Fibroblast of pulmonary artery (primary cell): ENCODE data around the gene JADE3.

Source experiments
- DNase-seq: peaks from one replicate; pipeline ENCODE4 v3.0.0-alpha.2; 2010; ENCODE audit warnings: low read depth
- H3K4me3 ChIP-seq: replicated peaks from 2 replicates; pipeline ENCODE4 v1.5.1; 2011; ENCODE audit warnings: low read depth, mild to moderate bottlenecking, control low read depth, low read length, moderate library complexity
- CTCF ChIP-seq: IDR thresholded peaks from 2 replicates; pipeline ENCODE4 v1.5.1; 2011; ENCODE audit warnings: mild to moderate bottlenecking, control low read depth, low read length, inconsistent platforms; ENCODE audit errors: missing control alignments

JADE3 gene

DNA sequence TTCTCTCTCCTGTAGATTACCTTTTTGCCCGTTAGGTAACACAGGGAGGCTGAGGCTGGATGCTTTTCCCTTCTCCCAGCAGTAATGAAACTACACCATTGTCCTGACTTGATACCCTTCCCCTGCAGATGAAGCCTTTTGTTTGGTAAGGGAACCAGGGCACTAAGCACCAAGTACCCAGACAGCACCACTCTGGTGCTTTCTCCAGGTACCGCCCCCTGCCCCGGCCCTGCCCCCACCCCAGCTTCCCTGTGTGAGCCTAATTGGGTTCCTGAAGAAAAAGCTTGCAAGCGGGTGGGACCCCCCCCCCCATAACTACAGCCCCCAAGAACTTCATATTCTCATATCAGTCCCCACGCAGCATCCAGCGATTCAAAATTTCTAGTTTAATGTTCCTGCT, 79.8 kb downstream of the JADE3 start:
- no peak overlapping the region for H3K4me3 ChIP-seq
- DNase-seq: no peak
- TF ChIP-seq CTCF: no peak

- DNase-seq: peak; percentile 3
- no peak for TF ChIP-seq CTCF
- no peak overlapping the region for H3K4me3 ChIP-seq
Measured at GRCh38 chrX:46994096-46994495, 81.9 kb downstream of the JADE3 start.

- H3K4me3 ChIP-seq: no peak overlapping the region
- TF ChIP-seq CTCF: no peak
- DNase-seq: no peak
Measured at GRCh38 chrX:47012131-47012530, 99.9 kb downstream of the JADE3 start.

DNA sequence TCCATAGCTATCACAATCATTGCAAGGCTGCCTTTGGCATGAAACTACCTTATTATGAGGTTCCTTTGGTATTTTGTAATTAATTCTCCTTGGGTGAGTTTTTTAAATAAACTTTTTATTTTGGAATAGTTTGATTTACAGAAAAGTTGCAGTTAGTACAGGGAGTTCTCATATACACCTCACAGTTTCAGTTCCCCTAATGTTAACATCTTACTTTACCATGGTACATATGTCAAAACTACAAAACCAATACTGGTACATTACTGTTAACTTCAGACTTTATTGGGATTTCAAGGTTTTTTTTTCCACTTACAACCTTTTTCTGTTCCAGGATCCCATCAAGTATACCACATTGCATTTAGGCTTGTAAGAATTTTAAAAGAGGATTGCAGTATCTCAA, 114.0 kb downstream of the JADE3 start:
- TF ChIP-seq CTCF: no peak
- no peak overlapping the region for H3K4me3 ChIP-seq
- DNase-seq: no peak

GRCh38 chrX:47030339-47030738, 118.1 kb downstream of the JADE3 start:
- TF ChIP-seq CTCF: peak; percentile 44
- no peak overlapping the region for H3K4me3 ChIP-seq

GRCh38 chrX:47047989-47048388, 135.8 kb downstream of the JADE3 start:
- TF ChIP-seq CTCF: no peak
- no peak overlapping the region for H3K4me3 ChIP-seq
- peak; percentile 6 for DNase-seq

More at GRCh38 chrX:47030339-47030738, 118.1 kb downstream of the JADE3 start:
- peak; percentile 80 for DNase-seq

- no peak overlapping the region for H3K4me3 ChIP-seq
- DNase-seq: no peak
- no peak for TF ChIP-seq CTCF
Measured at GRCh38 chrX:47059142-47059874, 147.1 kb downstream of the JADE3 start.
